ENCODE data around the gene CYB561D1.

- TF ChIP-seq, protein P1, sequence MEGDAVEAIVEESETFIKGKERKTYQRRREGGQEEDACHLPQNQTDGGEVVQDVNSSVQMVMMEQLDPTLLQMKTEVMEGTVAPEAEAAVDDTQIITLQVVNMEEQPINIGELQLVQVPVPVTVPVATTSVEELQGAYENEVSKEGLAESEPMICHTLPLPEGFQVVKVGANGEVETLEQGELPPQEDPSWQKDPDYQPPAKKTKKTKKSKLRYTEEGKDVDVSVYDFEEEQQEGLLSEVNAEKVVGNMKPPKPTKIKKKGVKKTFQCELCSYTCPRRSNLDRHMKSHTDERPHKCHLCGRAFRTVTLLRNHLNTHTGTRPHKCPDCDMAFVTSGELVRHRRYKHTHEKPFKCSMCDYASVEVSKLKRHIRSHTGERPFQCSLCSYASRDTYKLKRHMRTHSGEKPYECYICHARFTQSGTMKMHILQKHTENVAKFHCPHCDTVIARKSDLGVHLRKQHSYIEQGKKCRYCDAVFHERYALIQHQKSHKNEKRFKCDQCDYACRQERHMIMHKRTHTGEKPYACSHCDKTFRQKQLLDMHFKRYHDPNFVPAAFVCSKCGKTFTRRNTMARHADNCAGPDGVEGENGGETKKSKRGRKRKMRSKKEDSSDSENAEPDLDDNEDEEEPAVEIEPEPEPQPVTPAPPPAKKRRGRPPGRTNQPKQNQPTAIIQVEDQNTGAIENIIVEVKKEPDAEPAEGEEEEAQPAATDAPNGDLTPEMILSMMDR (conservative IDR thresholded peaks at IDR 0.05), result no peak
- TF ChIP-seq ZFX (IDR thresholded peaks at IDR 0.05), result no peak
These were observed 3.7 kb downstream of the CYB561D1 start for GRCh38 chr1:109497449-109498160.
